H1 (cell line): ENCODE results near the gene ALDH1A2. TPM values are rescaled to one million over a fixed set of nuclear protein-coding genes. Genes with fewer than 3 reads are reported as not detected.

Source experiments
- CBX8 ChIP-seq: fragments of 300-800, 300-1000 bp; sonication (generic); IDR thresholded peaks from 2 replicates; pipeline ENCODE4 v1.7.1; 2016; ENCODE audit warnings: low read depth, low read length, borderline replicate concordance
- CHD1 ChIP-seq: IDR thresholded peaks from 2 replicates; pipeline ENCODE4 v1.6.1; 2012; ENCODE audit warnings: low read depth, low read length, improper control_type of control experiment
- KDM1A ChIP-seq: fragments of 200-600, 300-600 bp; sonication (generic); IDR thresholded peaks from 2 replicates; pipeline ENCODE4 v1.7.1; 2016; ENCODE audit warnings: mild to moderate bottlenecking, low read length, borderline replicate concordance
- polyA plus RNA-seq, 7 experiments: library from polyadenylated mRNA; depleted of rRNA in 3 of 7; stranded (reverse) in 5 of 7; unstranded in 2 of 7; fragments of >200 nt in 5 of 7; fragments of 200-250 nt in 2 of 7; gene quantifications; 1 replicate in 5 of 7; 2 replicates in 1 of 7; 4 replicates in 1 of 7; pipeline versions ENCODE4 v1.2.1 to v1.2.3, GENCODE V29; 2011 to 2013; ENCODE audit warnings: missing spikeins in 2 of 7, mixed read lengths in 2 of 7
- total RNA-seq: library from RNA; stranded (reverse); fragmentation: NEBNext Ultra II Directional; extraction: Animal tissue kit (Norgen Biotek cat#: 25700); gene quantifications from 2 replicates; pipeline ENCODE4 v1.2.1, GENCODE V29; 2021

ALDH1A2 gene
- total and polyA plus RNA-seq, 2 of the 8 experiments (the other 6 are each of a cell fraction or from before 2014, with no cell fraction given), result 0.06 to 0.24 TPM

DNA sequence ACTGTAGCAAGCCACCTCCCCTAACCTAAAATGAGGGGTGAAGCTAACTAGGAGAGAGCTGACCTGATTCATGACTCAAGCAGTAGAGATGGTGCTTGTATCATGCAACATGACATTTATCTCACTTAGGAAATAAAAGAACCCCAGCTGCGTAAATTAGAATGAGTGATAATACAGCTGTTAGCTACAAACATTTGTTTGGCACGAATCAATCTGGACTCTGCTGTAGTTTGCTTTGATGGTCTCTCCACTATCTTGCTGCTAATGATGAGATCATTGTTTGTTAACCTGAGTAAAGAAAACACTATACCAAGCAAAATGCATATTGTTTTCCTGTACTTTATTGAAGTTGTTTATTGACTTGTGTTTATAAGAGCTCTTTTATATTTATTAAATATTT lies 92.6 kb downstream of the ALDH1A2 start (continued):
- no peak for TF ChIP-seq KDM1A
- TF ChIP-seq CHD1, result no peak
- no peak for TF ChIP-seq CBX8
